K562 (cell line): ENCODE data around the gene TUT7. TPM values are rescaled to one million over a fixed set of nuclear protein-coding genes. Genes with fewer than 3 reads are reported as not detected.

Experiments used
- ATAC-seq: fragments of 200-7000 bp; cut with Tn5 transposase; 3 replicates; pipeline ENCODE4 v1.9.1; 2020; ENCODE audit warnings: moderate library complexity
- BruUV-seq: library from RNA; stranded (reverse); fragments of 400-500 nt; replicated peaks from 2 replicates; lab custom pipeline; 2021; lab: Mats Ljungman, UMichigan
- CTCF ChIA-PET: fragments of 300-600 bp; formaldehyde crosslinking; extraction: SDS; loops from one replicate; lab custom pipeline; 2021; ENCODE audit warnings: low intra/inter-chr PET ratio; lab: Yijun Ruan, JAX
- POLR2A ChIA-PET: fragments of 300-600, 350-650 bp; sonication (Branson Sonifier 250); formaldehyde crosslinking; extraction: SDS; loops from one replicate; lab custom pipeline; 2021; ENCODE audit warnings: antibody characterized with exemption, inconsistent platforms; lab: Yijun Ruan, JAX
- DNase-seq, 4 experiments: peaks; one replicate each; pipeline versions ENCODE4 v3.0.0 to v3.0.0-alpha.2; 2011 to 2018; ENCODE audit warnings: low spot score in 3 of 4, mixed read lengths in 3 of 4; ENCODE audit errors: extremely low read depth in 1 of 4
- FAIRE-seq: peaks from 2 replicates; lab custom pipeline; 2011; peaks lifted over from hg19 to GRCh38; lab: Jason Lieb, UNC
- H2AFZ ChIP-seq: 2 replicates; pipeline ENCODE4 v1.6.0; 2011; ENCODE audit warnings: low read depth, low read length, control low read depth, inconsistent platforms
- H3K27ac ChIP-seq: fragments of 200-600 bp; 3 replicates; pipeline ENCODE4 v1.8.0; 2011; ENCODE audit warnings: low read depth, mild to moderate bottlenecking, control low read depth, inconsistent platforms, low read length, moderate library complexity, mixed read lengths; ENCODE audit errors: extremely low read depth
- H3K27me3 ChIP-seq, 2 experiments: fragments of 300-600 bp in 1 of 2; 2 replicates in 1 of 2; 3 replicates in 1 of 2; pipeline versions ENCODE4 v1.6.0 to v1.8.0; 2011; ENCODE audit warnings: inconsistent platforms in 2 of 2, low read length in 2 of 2, mild to moderate bottlenecking in 1 of 2, mixed read lengths in 1 of 2, moderate library complexity in 1 of 2; ENCODE audit not compliant: control insufficient read depth in 2 of 2, insufficient read depth in 2 of 2
- H3K36me3 ChIP-seq: fragments of 300-600 bp; 3 replicates; pipeline ENCODE4 v1.8.0; 2011; ENCODE audit warnings: mild to moderate bottlenecking, low read length, inconsistent platforms; ENCODE audit not compliant: control insufficient read depth, insufficient read depth
- H3K4me1 ChIP-seq, 2 experiments: fragments of 200-600 bp in 1 of 2; replicated peaks in 1 of 2; 2 replicates in 1 of 2; 3 replicates in 1 of 2; pipeline versions ENCODE4 v1.5.1 to v1.8.0; 2011; ENCODE audit warnings: inconsistent platforms in 2 of 2, low read length in 2 of 2, mild to moderate bottlenecking in 1 of 2, mixed read lengths in 1 of 2, moderate library complexity in 1 of 2; ENCODE audit not compliant: control insufficient read depth in 2 of 2, insufficient read depth in 2 of 2
- H3K4me2 ChIP-seq: 2 replicates; pipeline ENCODE4 v1.6.1; 2011; ENCODE audit warnings: low read length, control low read depth, inconsistent platforms, mixed read lengths; ENCODE audit not compliant: insufficient read depth
- H3K4me3 ChIP-seq: fragments of 200-600 bp; sonication (generic), shearing (Covaris generic); 2 replicates; pipeline ENCODE4 v1.5.1; 2016; ENCODE audit warnings: control low read depth, inconsistent platforms
- H3K79me2 ChIP-seq: fragments of 200-600 bp; 3 replicates; pipeline ENCODE4 v1.8.0; 2011; ENCODE audit warnings: low read length, inconsistent platforms; ENCODE audit not compliant: control insufficient read depth, insufficient read depth
- H3K9ac ChIP-seq, 2 experiments: 2 replicates each; pipeline versions ENCODE4 v1.6.0 to v1.6.1; 2011; ENCODE audit warnings: low read depth in 2 of 2, low read length in 2 of 2, control low read depth in 1 of 2, inconsistent platforms in 1 of 2, mild to moderate bottlenecking in 1 of 2, mixed read lengths in 1 of 2; ENCODE audit not compliant: insufficient read depth in 1 of 2
- H3K9me1 ChIP-seq: one replicate; pipeline ENCODE4 v1.6.0; 2011; ENCODE audit warnings: inconsistent platforms, mild to moderate bottlenecking, low read length, moderate library complexity; ENCODE audit not compliant: control insufficient read depth, insufficient read depth
- H3K9me3 ChIP-seq: replicated peaks from 2 replicates; pipeline ENCODE4 v1.5.1; 2011; ENCODE audit warnings: low read depth, low read length, inconsistent platforms; ENCODE audit not compliant: control insufficient read depth, insufficient read depth
- H4K20me1 ChIP-seq: replicated peaks from 2 replicates; pipeline ENCODE4 v1.6.1; 2011; ENCODE audit warnings: low read length, inconsistent platforms, mixed read lengths; ENCODE audit not compliant: control insufficient read depth, insufficient read depth
- ATF3 ChIP-seq, 2 experiments: fragments of 450-650 bp in 1 of 2; sonication (generic) in 1 of 2; formaldehyde crosslinking in 1 of 2; IDR thresholded peaks in 1 of 2; conservative IDR thresholded peaks in 1 of 2; 2 replicates each; pipeline versions ENCODE4 v1.6.1 to v1.8.1; 2016 to 2023; ENCODE audit warnings: mild to moderate bottlenecking in 2 of 2, moderate library complexity in 2 of 2, inconsistent platforms in 1 of 2, missing genetic modification reagents in 1 of 2
- CBFB ChIP-seq: sonication (generic); formaldehyde crosslinking; IDR thresholded peaks from 2 replicates; pipeline ENCODE4 v1.4.0; 2020; ENCODE audit warnings: mild to moderate bottlenecking, missing genetic modification reagents
- CEBPB ChIP-seq: fragments of 450-650 bp; IDR thresholded peaks from 2 replicates; pipeline ENCODE4 v1.6.1; 2016; ENCODE audit warnings: missing genetic modification characterization, missing compliant biosample characterization
- CEBPG ChIP-seq, 3 experiments: fragments of 200-800 bp in 1 of 3; sonication (Bioruptor generic) in 1 of 3; sonication (generic) in 1 of 3; formaldehyde crosslinking in 1 of 3; IDR thresholded peaks in 2 of 3; conservative IDR thresholded peaks in 1 of 3; 2 replicates each; pipeline versions ENCODE4 v1.6.1 to v1.8.0; 2016 to 2022; ENCODE audit warnings: missing compliant biosample characterization in 2 of 3, missing genetic modification characterization in 2 of 3, mild to moderate bottlenecking in 1 of 3, missing genetic modification reagents in 1 of 3
- JUN ChIP-seq, 2 experiments: sonication (generic) in 1 of 2; formaldehyde crosslinking in 1 of 2; IDR thresholded peaks; 2 replicates each; pipeline versions ENCODE4 v1.6.1 to v1.8.0; 2012 to 2022; ENCODE audit warnings: borderline replicate concordance in 2 of 2, mild to moderate bottlenecking in 2 of 2, improper control_type of control experiment in 1 of 2, low read depth in 1 of 2, low read length in 1 of 2, missing genetic modification reagents in 1 of 2
- ZNF140 ChIP-seq: fragments of 250-450 bp; sonication (Bioruptor Pico); IDR thresholded peaks from 2 replicates; pipeline ENCODE4 v1.8.0; 2021; ENCODE audit warnings: moderate library complexity, mild to moderate bottlenecking, inconsistent platforms
- ZNF407 ChIP-seq: fragments of 450-650 bp; IDR thresholded peaks from 2 replicates; pipeline ENCODE4 v1.6.1; 2016; ENCODE audit warnings: low read depth
- ZNF77 ChIP-seq: fragments of 250-450 bp; sonication (Bioruptor Pico); IDR thresholded peaks from 2 replicates; pipeline ENCODE4 v1.5.0; 2020
- WGBS: fragments of 100-300 bp; shearing (Covaris generic); methylation state at CpG from one replicate; pipeline ENCODE4 v1.1.6; 2016; ENCODE audit warnings: low coverage, mixed read lengths; ENCODE audit not compliant: insufficient coverage; ENCODE audit errors: missing lambda C conversion rate; 5-methylcytosine and 5-hydroxymethylcytosine counted together
- in situ Hi-C: fragments of 300-500 bp; cut with MboI; formaldehyde crosslinking; loops from 4 replicates; pipeline ENCODE4 v1.15.0; 2018; ENCODE audit warnings: inconsistent platforms, mixed read lengths
- intact Hi-C: fragments of 100-400 bp; cut with micrococcal nuclease; formaldehyde crosslinking; loops from 2 replicates; pipeline ENCODE4 v1.14.2; 2022
- polyA plus RNA-seq, 8 experiments: library from polyadenylated mRNA; depleted of rRNA in 4 of 8; stranded (reverse) in 5 of 8; unstranded in 3 of 8; fragments of >200 nt; fragmentation: Nextera tagmentation in 2 of 8; fragmentation: Illumina TruSeq in 1 of 8; extraction: Ambion mirVana in 2 of 8; extraction: Trizol in 1 of 8; gene quantifications; 2 replicates each; pipeline versions ENCODE4 v1.2.1 to v1.2.3, GENCODE V29; 2011 to 2014; ENCODE audit warnings: inconsistent platforms in 1 of 8, missing spikeins in 1 of 8
- total RNA-seq, 7 experiments: library from RNA; depleted of rRNA in 6 of 7; stranded (reverse); fragments of >200 nt in 6 of 7; fragmentation: Illumina TruSeq in 2 of 7; extraction: Trizol in 2 of 7; gene quantifications; 2 replicates each; pipeline versions ENCODE4 v1.2.1 to v1.2.3, GENCODE V29; 2011 to 2021; ENCODE audit warnings: low replicate concordance in 1 of 7

Gene TUT7
- total and polyA plus RNA-seq, 9 of the 15 experiments (the other 6 are each of a cell fraction or from before 2014, with no cell fraction given), result 5.9 to 26.9 (median 15.2) TPM

- TF ChIP-seq CEBPG (CRISPR knock-in tag; IDR thresholded peaks at IDR 0.05) (no peak), CEBPG (tag; conservative IDR thresholded peaks at IDR 0.05 in 1 of 2, IDR thresholded peaks at IDR 0.05 in 1 of 2) (peak in 1 of 2 experiments; percentile 28; a peak in 1 of 4 replicates), CEBPB (tag) (0 out of 2 replicates have a peak, but pooled peaks have one; percentile 22), ZNF77 (CRISPR knock-in tag) (no peak), JUN (IDR thresholded peaks at IDR 0.05; ENCODE audit: borderline replicate concordance, low read depth, low read length) (0 out of 2 replicates have a peak, but pooled peaks have one; percentile 16), JUN (CRISPR knock-in tag; IDR thresholded peaks at IDR 0.05; ENCODE audit: borderline replicate concordance) (no peak), ZNF407 (no peak), ZNF140 (no peak), CBFB (CRISPR knock-in tag) (no peak), ATF3 (IDR thresholded peaks at IDR 0.05) (peak; percentile 42; the same call in 1 of the 2 replicates), ATF3 (CRISPR knock-in tag; conservative IDR thresholded peaks at IDR 0.05) (no peak)
- TF ChIP-seq, all 486 proteins: peak for 4
- no peak overlapping the region for H3K27ac ChIP-seq
- H3K27me3 ChIP-seq, result no peaks in the 10 kb centered on the region
- no peaks in the 10 kb centered on the region for H3K36me3 ChIP-seq
- BruUV-seq, result no TSS peak
- 3% methylated on average over 3 of the region's 3 CpGs for WGBS
- no peaks in the 10 kb centered on the region for H3K9me1 ChIP-seq
- no peak overlapping the region for H2AFZ ChIP-seq
- ATAC-seq (no peak), DNase-seq (no peak), FAIRE-seq (no peak)
- POLR2A ChIA-PET, result interaction anchor here (1.6 kb wide), 1 partner anchor 9 kb away, joined by 3 read pairs; no protein-coding TSS in a partner anchor
- no peaks in the 10 kb centered on the region for H3K4me1 ChIP-seq
- H3K4me2 ChIP-seq, result no peak overlapping the region
- no peaks in the 10 kb centered on the region for H3K79me2 ChIP-seq
- CTCF ChIA-PET, result no interaction called here
- intact Hi-C loops (no loop called here), in situ Hi-C loops (no loop called here)
- H3K9me3 ChIP-seq, result no peaks in the 10 kb centered on the region
- H3K9ac ChIP-seq, result no peak overlapping the region
- no peaks in the 10 kb centered on the region for H4K20me1 ChIP-seq
- no peak overlapping the region for H3K4me3 ChIP-seq
Measured at GRCh38 chr9:86368871-86369521, 14.8 kb upstream of the TUT7 start.
